Measurements from ENCODE around the gene PRM1. TPM values are rescaled to one million over a fixed set of nuclear protein-coding genes. Genes with fewer than 3 reads are reported as not detected.
A peak's percentile ranks its signal among the peaks of the same experiment; 100 is the strongest.

Gene PRM1
- total and polyA plus RNA-seq, 2 of the 13 experiments (the other 11 are each of a cell fraction or from before 2014, with no cell fraction given): not detected

DNA sequence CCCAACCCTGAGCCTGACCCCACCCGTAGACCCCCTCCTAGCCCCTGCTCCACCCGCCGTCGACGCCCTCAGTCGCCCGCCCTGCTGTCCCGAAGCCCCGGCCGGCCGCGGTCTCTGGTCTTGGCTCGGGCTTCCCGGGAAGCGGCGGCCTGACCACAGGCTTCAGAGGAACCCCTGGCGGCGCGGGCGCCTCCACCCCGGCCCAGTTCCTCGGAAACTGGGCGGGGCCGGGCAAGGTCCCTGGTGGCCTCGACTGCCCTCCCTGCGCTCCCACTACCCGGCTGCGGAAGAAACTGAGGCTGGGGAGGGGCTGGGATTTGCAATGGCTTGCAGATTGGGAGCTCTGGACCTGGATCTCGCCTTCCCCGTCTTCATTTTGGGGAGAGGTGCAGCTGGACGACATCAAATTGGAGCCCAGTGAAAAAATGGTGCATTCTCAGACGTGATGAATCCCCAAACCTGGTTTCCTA, 24.4 kb downstream of the PRM1 start (continued):
- peak; percentile 58 for TF ChIP-seq HNRNPLL (IDR thresholded peaks at IDR 0.05; ENCODE audit: low read depth, low read length, poor library complexity, severe bottlenecking)
- TF ChIP-seq, protein P1, sequence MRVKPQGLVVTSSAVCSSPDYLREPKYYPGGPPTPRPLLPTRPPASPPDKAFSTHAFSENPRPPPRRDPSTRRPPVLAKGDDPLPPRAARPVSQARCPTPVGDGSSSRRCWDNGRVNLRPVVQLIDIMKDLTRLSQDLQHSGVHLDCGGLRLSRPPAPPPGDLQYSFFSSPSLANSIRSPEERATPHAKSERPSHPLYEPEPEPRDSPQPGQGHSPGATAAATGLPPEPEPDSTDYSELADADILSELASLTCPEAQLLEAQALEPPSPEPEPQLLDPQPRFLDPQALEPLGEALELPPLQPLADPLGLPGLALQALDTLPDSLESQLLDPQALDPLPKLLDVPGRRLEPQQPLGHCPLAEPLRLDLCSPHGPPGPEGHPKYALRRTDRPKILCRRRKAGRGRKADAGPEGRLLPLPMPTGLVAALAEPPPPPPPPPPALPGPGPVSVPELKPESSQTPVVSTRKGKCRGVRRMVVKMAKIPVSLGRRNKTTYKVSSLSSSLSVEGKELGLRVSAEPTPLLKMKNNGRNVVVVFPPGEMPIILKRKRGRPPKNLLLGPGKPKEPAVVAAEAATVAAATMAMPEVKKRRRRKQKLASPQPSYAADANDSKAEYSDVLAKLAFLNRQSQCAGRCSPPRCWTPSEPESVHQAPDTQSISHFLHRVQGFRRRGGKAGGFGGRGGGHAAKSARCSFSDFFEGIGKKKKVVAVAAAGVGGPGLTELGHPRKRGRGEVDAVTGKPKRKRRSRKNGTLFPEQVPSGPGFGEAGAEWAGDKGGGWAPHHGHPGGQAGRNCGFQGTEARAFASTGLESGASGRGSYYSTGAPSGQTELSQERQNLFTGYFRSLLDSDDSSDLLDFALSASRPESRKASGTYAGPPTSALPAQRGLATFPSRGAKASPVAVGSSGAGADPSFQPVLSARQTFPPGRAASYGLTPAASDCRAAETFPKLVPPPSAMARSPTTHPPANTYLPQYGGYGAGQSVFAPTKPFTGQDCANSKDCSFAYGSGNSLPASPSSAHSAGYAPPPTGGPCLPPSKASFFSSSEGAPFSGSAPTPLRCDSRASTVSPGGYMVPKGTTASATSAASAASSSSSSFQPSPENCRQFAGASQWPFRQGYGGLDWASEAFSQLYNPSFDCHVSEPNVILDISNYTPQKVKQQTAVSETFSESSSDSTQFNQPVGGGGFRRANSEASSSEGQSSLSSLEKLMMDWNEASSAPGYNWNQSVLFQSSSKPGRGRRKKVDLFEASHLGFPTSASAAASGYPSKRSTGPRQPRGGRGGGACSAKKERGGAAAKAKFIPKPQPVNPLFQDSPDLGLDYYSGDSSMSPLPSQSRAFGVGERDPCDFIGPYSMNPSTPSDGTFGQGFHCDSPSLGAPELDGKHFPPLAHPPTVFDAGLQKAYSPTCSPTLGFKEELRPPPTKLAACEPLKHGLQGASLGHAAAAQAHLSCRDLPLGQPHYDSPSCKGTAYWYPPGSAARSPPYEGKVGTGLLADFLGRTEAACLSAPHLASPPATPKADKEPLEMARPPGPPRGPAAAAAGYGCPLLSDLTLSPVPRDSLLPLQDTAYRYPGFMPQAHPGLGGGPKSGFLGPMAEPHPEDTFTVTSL (CRISPR knock-in tag; IDR thresholded peaks at IDR 0.05; ENCODE audit: borderline replicate concordance): peak; percentile 71
- TF ChIP-seq ELF1 (CRISPR knock-in tag; IDR thresholded peaks at IDR 0.05): no peak
- peak; percentile 18; the same call in 1 of the 2 replicates for TF ChIP-seq ZNF225 (CRISPR knock-in tag; IDR thresholded peaks at IDR 0.05)
- TF ChIP-seq, protein P2, sequence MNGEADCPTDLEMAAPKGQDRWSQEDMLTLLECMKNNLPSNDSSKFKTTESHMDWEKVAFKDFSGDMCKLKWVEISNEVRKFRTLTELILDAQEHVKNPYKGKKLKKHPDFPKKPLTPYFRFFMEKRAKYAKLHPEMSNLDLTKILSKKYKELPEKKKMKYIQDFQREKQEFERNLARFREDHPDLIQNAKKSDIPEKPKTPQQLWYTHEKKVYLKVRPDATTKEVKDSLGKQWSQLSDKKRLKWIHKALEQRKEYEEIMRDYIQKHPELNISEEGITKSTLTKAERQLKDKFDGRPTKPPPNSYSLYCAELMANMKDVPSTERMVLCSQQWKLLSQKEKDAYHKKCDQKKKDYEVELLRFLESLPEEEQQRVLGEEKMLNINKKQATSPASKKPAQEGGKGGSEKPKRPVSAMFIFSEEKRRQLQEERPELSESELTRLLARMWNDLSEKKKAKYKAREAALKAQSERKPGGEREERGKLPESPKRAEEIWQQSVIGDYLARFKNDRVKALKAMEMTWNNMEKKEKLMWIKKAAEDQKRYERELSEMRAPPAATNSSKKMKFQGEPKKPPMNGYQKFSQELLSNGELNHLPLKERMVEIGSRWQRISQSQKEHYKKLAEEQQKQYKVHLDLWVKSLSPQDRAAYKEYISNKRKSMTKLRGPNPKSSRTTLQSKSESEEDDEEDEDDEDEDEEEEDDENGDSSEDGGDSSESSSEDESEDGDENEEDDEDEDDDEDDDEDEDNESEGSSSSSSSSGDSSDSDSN (CRISPR knock-in tag; IDR thresholded peaks at IDR 0.05): peak; percentile 36; the same call in 1 of the 2 replicates
- TF ChIP-seq ZNF747 (CRISPR knock-in tag; IDR thresholded peaks at IDR 0.05; ENCODE audit: borderline replicate concordance): 0 out of 2 replicates have a peak, but pooled peaks have one; percentile 11
- TF ChIP-seq ONECUT2 (CRISPR knock-in tag; IDR thresholded peaks at IDR 0.05): no peak
- TF ChIP-seq MAF1 (CRISPR knock-in tag; IDR thresholded peaks at IDR 0.05; ENCODE audit: borderline replicate concordance): no peak
- no peak for TF ChIP-seq ZNF143 (CRISPR knock-in tag; IDR thresholded peaks at IDR 0.05)
- TF ChIP-seq, protein P3, sequence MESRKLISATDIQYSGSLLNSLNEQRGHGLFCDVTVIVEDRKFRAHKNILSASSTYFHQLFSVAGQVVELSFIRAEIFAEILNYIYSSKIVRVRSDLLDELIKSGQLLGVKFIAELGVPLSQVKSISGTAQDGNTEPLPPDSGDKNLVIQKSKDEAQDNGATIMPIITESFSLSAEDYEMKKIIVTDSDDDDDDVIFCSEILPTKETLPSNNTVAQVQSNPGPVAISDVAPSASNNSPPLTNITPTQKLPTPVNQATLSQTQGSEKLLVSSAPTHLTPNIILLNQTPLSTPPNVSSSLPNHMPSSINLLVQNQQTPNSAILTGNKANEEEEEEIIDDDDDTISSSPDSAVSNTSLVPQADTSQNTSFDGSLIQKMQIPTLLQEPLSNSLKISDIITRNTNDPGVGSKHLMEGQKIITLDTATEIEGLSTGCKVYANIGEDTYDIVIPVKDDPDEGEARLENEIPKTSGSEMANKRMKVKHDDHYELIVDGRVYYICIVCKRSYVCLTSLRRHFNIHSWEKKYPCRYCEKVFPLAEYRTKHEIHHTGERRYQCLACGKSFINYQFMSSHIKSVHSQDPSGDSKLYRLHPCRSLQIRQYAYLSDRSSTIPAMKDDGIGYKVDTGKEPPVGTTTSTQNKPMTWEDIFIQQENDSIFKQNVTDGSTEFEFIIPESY (CRISPR knock-in tag; IDR thresholded peaks at IDR 0.05): no peak; the same call in 1 of the 2 replicates
- TF ChIP-seq PHB2 (IDR thresholded peaks at IDR 0.05; ENCODE audit: partially characterized antibody): no peak
- no peak for TF ChIP-seq ZNF34 (CRISPR knock-in tag; IDR thresholded peaks at IDR 0.05; ENCODE audit: borderline replicate concordance)
- TF ChIP-seq, protein P4, sequence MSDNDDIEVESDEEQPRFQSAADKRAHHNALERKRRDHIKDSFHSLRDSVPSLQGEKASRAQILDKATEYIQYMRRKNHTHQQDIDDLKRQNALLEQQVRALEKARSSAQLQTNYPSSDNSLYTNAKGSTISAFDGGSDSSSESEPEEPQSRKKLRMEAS (IDR thresholded peaks at IDR 0.05): 0 out of 2 replicates have a peak, but pooled peaks have one; percentile 1
- TF ChIP-seq ZZZ3 (CRISPR knock-in tag; IDR thresholded peaks at IDR 0.05; ENCODE audit: borderline replicate concordance): no peak
- no peak for TF ChIP-seq BHLHE40 (IDR thresholded peaks at IDR 0.05; ENCODE audit: low read length)
- TF ChIP-seq, protein P5, sequence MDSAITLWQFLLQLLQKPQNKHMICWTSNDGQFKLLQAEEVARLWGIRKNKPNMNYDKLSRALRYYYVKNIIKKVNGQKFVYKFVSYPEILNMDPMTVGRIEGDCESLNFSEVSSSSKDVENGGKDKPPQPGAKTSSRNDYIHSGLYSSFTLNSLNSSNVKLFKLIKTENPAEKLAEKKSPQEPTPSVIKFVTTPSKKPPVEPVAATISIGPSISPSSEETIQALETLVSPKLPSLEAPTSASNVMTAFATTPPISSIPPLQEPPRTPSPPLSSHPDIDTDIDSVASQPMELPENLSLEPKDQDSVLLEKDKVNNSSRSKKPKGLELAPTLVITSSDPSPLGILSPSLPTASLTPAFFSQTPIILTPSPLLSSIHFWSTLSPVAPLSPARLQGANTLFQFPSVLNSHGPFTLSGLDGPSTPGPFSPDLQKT (CRISPR knock-in tag; IDR thresholded peaks at IDR 0.05; ENCODE audit: borderline replicate concordance): no peak
- TF ChIP-seq SMARCE1 (IDR thresholded peaks at IDR 0.05; ENCODE audit: borderline replicate concordance): no peak
